ENCODE data around the gene HOTAIR.

- no peak for TF ChIP-seq MYC (IDR thresholded peaks at IDR 0.05; ENCODE audit: borderline replicate concordance, low read length)
- TF ChIP-seq POLR2A (IDR thresholded peaks at IDR 0.05; ENCODE audit: low read length), result no peak
- TF ChIP-seq, protein P1, sequence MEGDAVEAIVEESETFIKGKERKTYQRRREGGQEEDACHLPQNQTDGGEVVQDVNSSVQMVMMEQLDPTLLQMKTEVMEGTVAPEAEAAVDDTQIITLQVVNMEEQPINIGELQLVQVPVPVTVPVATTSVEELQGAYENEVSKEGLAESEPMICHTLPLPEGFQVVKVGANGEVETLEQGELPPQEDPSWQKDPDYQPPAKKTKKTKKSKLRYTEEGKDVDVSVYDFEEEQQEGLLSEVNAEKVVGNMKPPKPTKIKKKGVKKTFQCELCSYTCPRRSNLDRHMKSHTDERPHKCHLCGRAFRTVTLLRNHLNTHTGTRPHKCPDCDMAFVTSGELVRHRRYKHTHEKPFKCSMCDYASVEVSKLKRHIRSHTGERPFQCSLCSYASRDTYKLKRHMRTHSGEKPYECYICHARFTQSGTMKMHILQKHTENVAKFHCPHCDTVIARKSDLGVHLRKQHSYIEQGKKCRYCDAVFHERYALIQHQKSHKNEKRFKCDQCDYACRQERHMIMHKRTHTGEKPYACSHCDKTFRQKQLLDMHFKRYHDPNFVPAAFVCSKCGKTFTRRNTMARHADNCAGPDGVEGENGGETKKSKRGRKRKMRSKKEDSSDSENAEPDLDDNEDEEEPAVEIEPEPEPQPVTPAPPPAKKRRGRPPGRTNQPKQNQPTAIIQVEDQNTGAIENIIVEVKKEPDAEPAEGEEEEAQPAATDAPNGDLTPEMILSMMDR (IDR thresholded peaks at IDR 0.05), result no peak
- no peak for TF ChIP-seq CHD2 (IDR thresholded peaks at IDR 0.05; ENCODE audit: low read length, partially characterized antibody)
- TF ChIP-seq USF2 (IDR thresholded peaks at IDR 0.05), result no peak
- no peak for TF ChIP-seq HDAC2 (IDR thresholded peaks at IDR 0.05)
- TF ChIP-seq EP300 (IDR thresholded peaks at IDR 0.05), result no peak
- TF ChIP-seq, protein P2, sequence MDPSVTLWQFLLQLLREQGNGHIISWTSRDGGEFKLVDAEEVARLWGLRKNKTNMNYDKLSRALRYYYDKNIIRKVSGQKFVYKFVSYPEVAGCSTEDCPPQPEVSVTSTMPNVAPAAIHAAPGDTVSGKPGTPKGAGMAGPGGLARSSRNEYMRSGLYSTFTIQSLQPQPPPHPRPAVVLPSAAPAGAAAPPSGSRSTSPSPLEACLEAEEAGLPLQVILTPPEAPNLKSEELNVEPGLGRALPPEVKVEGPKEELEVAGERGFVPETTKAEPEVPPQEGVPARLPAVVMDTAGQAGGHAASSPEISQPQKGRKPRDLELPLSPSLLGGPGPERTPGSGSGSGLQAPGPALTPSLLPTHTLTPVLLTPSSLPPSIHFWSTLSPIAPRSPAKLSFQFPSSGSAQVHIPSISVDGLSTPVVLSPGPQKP (IDR thresholded peaks at IDR 0.05; ENCODE audit: low read depth, low read length), result no peak
- no peak for TF ChIP-seq MAFK (IDR thresholded peaks at IDR 0.05; ENCODE audit: partially characterized antibody)
- no peak for TF ChIP-seq RFX5 (IDR thresholded peaks at IDR 0.05)
Measured at GRCh38 chr12:53976823-53977595, 2.3 kb upstream of the HOTAIR start.

Data from A549 (cell line).